Activated CD4-positive, alpha-beta T cell treated with anti-CD3 and anti-CD28 coated beads for 36 hours (primary cell): Measurements from ENCODE around the gene RINT1. TPM values are rescaled to one million over a fixed set of nuclear protein-coding genes. Genes with fewer than 3 reads are reported as not detected.

Source experiments
- ATAC-seq: fragments of 200-7000 bp; cut with Tn5 transposase; one replicate; pipeline ENCODE4 v1.10.0; 2021; ENCODE audit warnings: mild to moderate bottlenecking, moderate library complexity
- CTCF ChIA-PET: fragments of 350-600 bp; sonication (Branson Sonifier 250); formaldehyde crosslinking; loops from one replicate; lab custom pipeline; 2021; ENCODE audit warnings: antibody characterized with exemption; lab: Charles Lee
- POLR2A ChIA-PET: fragments of 350-600 bp; sonication (Branson Sonifier 250); formaldehyde crosslinking; loops from one replicate; lab custom pipeline; 2021; ENCODE audit warnings: antibody characterized with exemption, inconsistent platforms; lab: Charles Lee
- DNase-seq: peaks from one replicate; pipeline ENCODE4 v3.0.0-alpha.2; 2020
- H3K27ac Mint-ChIP-seq: one replicate; pipeline ENCODE4 v1.8.0; 2021; ENCODE audit warnings: mixed read lengths
- H3K27me3 Mint-ChIP-seq: one replicate; pipeline ENCODE4 v1.8.0; 2021; ENCODE audit warnings: mixed read lengths
- H3K36me3 Mint-ChIP-seq: one replicate; pipeline ENCODE4 v1.8.0; 2021; ENCODE audit warnings: low read depth, mixed read lengths
- H3K4me1 Mint-ChIP-seq: one replicate; pipeline ENCODE4 v1.8.0; 2021; ENCODE audit warnings: mixed read lengths
- H3K4me3 Mint-ChIP-seq: one replicate; pipeline ENCODE4 v1.8.0; 2021; ENCODE audit warnings: mild to moderate bottlenecking, moderate library complexity, mixed read lengths
- H3K9me3 Mint-ChIP-seq: one replicate; pipeline ENCODE4 v1.8.0; 2021; ENCODE audit warnings: low read depth, mixed read lengths
- intact Hi-C, 2 experiments: fragments of 100-400 bp; cut with DNase I in 1 of 2; cut with micrococcal nuclease in 1 of 2; formaldehyde crosslinking; loops; one replicate each; pipeline versions ENCODE4 v1.14.2 to v1.15.1; 2022 to 2024; cut with DNase I, micrococcal nuclease
- total RNA-seq, 2 experiments: library from RNA; stranded (reverse); gene quantifications; one replicate each; pipeline ENCODE4 v1.2.3, GENCODE V29; 2021

RINT1 gene
- total RNA-seq, 2 experiments from 2014 or later, result 21.2 to 26.2 TPM

- intact Hi-C loops, result loop anchor here in 1 of 2 experiments (10.0 kb wide), 1 partner anchor 456 kb away; no protein-coding TSS in a partner anchor
- H3K9me3 Mint-ChIP-seq, result peaks cover 6% of the 10 kb centered on the region
- DNase-seq, result peak; percentile 83
- peaks cover 6% of the 10 kb centered on the region for H3K4me1 Mint-ChIP-seq
- no peak within 1 kb of the TSS for H3K27ac Mint-ChIP-seq
- CTCF ChIA-PET, result interaction anchor here (0.6 to 0.7 kb wide), 3 partner anchors 23 to 1410 kb away, joined by 3 read pairs; no protein-coding TSS in a partner anchor
- peak; percentile 95 for ATAC-seq
- H3K36me3 Mint-ChIP-seq, result no peaks in the 10 kb centered on the region
- H3K4me3 Mint-ChIP-seq, result peak within 1 kb of the TSS; percentile 65
- peaks cover 14% of the 10 kb centered on the region for H3K27me3 Mint-ChIP-seq
- POLR2A ChIA-PET, result interaction anchor here (0.7 kb wide), 1 partner anchor 577 kb away, joined by 3 read pairs; no protein-coding TSS in a partner anchor
Observed at GRCh38 chr7:105581066-105581811, 49.2 kb downstream of the RINT1 start, which contains the start of gene EFCAB10. Gene EFCAB10 (minus strand): TSS chr7:105581493. CDS start chr7:105581463, 30 bp downstream.

GRCh38 chr7:105583061-105583460 lies 51.1 kb downstream of the RINT1 start:
- CTCF ChIA-PET, result interaction anchor here (0.8 kb wide), 1 partner anchor 427 kb away, joined by 3 read pairs; no protein-coding TSS in a partner anchor
- Mint-ChIP-seq H3K27me3 (peaks cover 14% of the 10 kb centered on the region), H3K4me1 (peaks cover 7% of the 10 kb centered on the region), H3K9me3 (peaks cover 6% of the 10 kb centered on the region), H3K4me3 (no peak overlapping the region), H3K36me3 (no peaks in the 10 kb centered on the region), H3K27ac (no peak overlapping the region)
- intact Hi-C loops, result loop anchor here in 1 of 2 experiments (10.0 kb wide), 1 partner anchor 458 kb away; no protein-coding TSS in a partner anchor
- ATAC-seq (no peak), DNase-seq (no peak)
- POLR2A ChIA-PET, result no interaction called here

DNA sequence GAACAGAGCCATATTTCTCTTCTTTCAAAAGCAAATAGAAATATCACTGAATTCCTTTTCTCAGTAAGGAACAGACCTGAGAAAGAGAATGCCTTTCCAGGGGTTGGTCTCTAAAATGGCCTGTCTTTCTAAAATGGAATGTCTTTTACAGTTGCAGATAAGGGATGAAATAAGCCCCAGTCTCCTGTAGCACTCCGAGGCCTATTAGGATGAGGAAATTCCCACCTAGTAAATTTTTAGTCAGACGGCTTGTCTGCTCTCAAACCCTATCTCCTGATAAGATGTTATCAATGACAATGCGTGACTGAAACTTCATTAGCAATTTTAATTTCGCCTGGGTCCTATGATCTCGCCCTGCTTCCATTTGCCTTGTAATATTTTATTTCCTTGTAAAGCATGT lies 52.2 kb downstream of the RINT1 start:
- ATAC-seq, result no peak
- POLR2A ChIA-PET, result no interaction called here
- Mint-ChIP-seq H3K4me3 (no peak overlapping the region), H3K36me3 (no peaks in the 10 kb centered on the region), H3K27me3 (peaks cover 14% of the 10 kb centered on the region), H3K9me3 (peaks cover 6% of the 10 kb centered on the region), H3K27ac (no peak overlapping the region), H3K4me1 (peaks cover 11% of the 10 kb centered on the region)
- no peak for DNase-seq
- intact Hi-C loops, result loop anchor here in 1 of 2 experiments (10.0 kb wide), 1 partner anchor 459 kb away; no protein-coding TSS in a partner anchor
- CTCF ChIA-PET, result interaction anchor here (0.6 kb wide), 1 partner anchor 263 kb away, joined by 3 read pairs; no protein-coding TSS in a partner anchor

- CTCF ChIA-PET, result interaction anchor here (0.9 kb wide), 1 partner anchor 9 kb away, joined by 3 read pairs; no protein-coding TSS in a partner anchor
- Mint-ChIP-seq H3K27ac (no peak overlapping the region), H3K4me1 (peaks cover 13% of the 10 kb centered on the region), H3K36me3 (no peaks in the 10 kb centered on the region), H3K9me3 (peaks cover 6% of the 10 kb centered on the region), H3K27me3 (peaks cover 14% of the 10 kb centered on the region), H3K4me3 (no peak overlapping the region)
- intact Hi-C loops, result loop anchor here (5.0 to 10.0 kb wide), 3 partner anchors 74 to 664 kb away; no protein-coding TSS in a partner anchor
- ATAC-seq (no peak), DNase-seq (no peak)
- POLR2A ChIA-PET, result no interaction called here
Observed at GRCh38 chr7:105585850-105586500, 54.0 kb downstream of the RINT1 start.

GRCh38 chr7:105587909-105588635 lies 56.1 kb downstream of the RINT1 start:
- peaks cover 8% of the 10 kb centered on the region for H3K4me1 Mint-ChIP-seq

GRCh38 chr7:105589356-105590077 lies 57.5 kb downstream of the RINT1 start:
- peaks cover 8% of the 10 kb centered on the region for H3K4me1 Mint-ChIP-seq
- no peak overlapping the region for H3K4me3 Mint-ChIP-seq
- ATAC-seq (peak; percentile 98), DNase-seq (peak; percentile 77)
- no peaks in the 10 kb centered on the region for H3K27me3 Mint-ChIP-seq
- H3K36me3 Mint-ChIP-seq, result no peaks in the 10 kb centered on the region
- ChIA-PET CTCF (interaction anchor here (0.5 to 1.3 kb wide), 15 partner anchors 10 to 707 kb away, joined by 3 to 7 read pairs (median 3); partner anchors contain the start of gene RINT1), POLR2A (no interaction called here)
- no peak overlapping the region for H3K27ac Mint-ChIP-seq
- peaks cover 3% of the 10 kb centered on the region for H3K9me3 Mint-ChIP-seq
- intact Hi-C loops, result loop anchor here (1.0 to 10.0 kb wide), 6 partner anchors 77 to 706 kb away; no protein-coding TSS in a partner anchor

More at GRCh38 chr7:105587909-105588635, 56.1 kb downstream of the RINT1 start:
- intact Hi-C loops, result loop anchor here (2.0 to 10.0 kb wide), 4 partner anchors 76 to 666 kb away; no protein-coding TSS in a partner anchor
- CTCF ChIA-PET, result interaction anchor here (0.5 to 1.2 kb wide), 4 partner anchors 11 to 705 kb away, joined by 3 to 5 read pairs (median 3); no protein-coding TSS in a partner anchor
- POLR2A ChIA-PET, result no interaction called here
- no peak overlapping the region for H3K27ac Mint-ChIP-seq
- H3K4me3 Mint-ChIP-seq, result no peak overlapping the region
- H3K27me3 Mint-ChIP-seq, result no peaks in the 10 kb centered on the region
- DNase-seq, result peak; percentile 14
- H3K36me3 Mint-ChIP-seq, result no peaks in the 10 kb centered on the region
- peaks cover 6% of the 10 kb centered on the region for H3K9me3 Mint-ChIP-seq
- ATAC-seq, result peak; percentile 27

GRCh38 chr7:105590793-105591192 lies 58.8 kb downstream of the RINT1 start:
- no peak for DNase-seq
- Mint-ChIP-seq H3K27ac (no peak overlapping the region), H3K27me3 (no peaks in the 10 kb centered on the region), H3K9me3 (no peaks in the 10 kb centered on the region), H3K4me3 (no peak overlapping the region), H3K36me3 (no peaks in the 10 kb centered on the region), H3K4me1 (peaks cover 8% of the 10 kb centered on the region)
- intact Hi-C loops, result no loop called here
- POLR2A ChIA-PET, result no interaction called here
- CTCF ChIA-PET, result interaction anchor here (0.9 to 1.6 kb wide), 3 partner anchors 14 to 438 kb away, joined by 3 to 4 read pairs (median 3); no protein-coding TSS in a partner anchor
- ATAC-seq, result no peak

GRCh38 chr7:105591522-105591921 lies 59.5 kb downstream of the RINT1 start:
- H3K9me3 Mint-ChIP-seq, result no peaks in the 10 kb centered on the region
- H3K27ac Mint-ChIP-seq, result no peak overlapping the region
- intact Hi-C loops, result no loop called here
- ATAC-seq (no peak), DNase-seq (no peak)
- ChIA-PET CTCF (interaction anchor here (0.9 to 1.6 kb wide), 3 partner anchors 15 to 439 kb away, joined by 3 to 4 read pairs (median 3); no protein-coding TSS in a partner anchor), POLR2A (interaction anchor here (0.6 kb wide), 1 partner anchor 282 kb away, joined by 3 read pairs; no protein-coding TSS in a partner anchor)
- no peak overlapping the region for H3K4me3 Mint-ChIP-seq
- H3K36me3 Mint-ChIP-seq, result no peaks in the 10 kb centered on the region
- H3K27me3 Mint-ChIP-seq, result no peaks in the 10 kb centered on the region
- peaks cover 8% of the 10 kb centered on the region for H3K4me1 Mint-ChIP-seq

- intact Hi-C loops, result no loop called here
- DNase-seq, result no peak
- Mint-ChIP-seq H3K9me3 (no peaks in the 10 kb centered on the region), H3K4me1 (peaks cover 3% of the 10 kb centered on the region), H3K4me3 (no peak overlapping the region), H3K27me3 (peaks cover 2% of the 10 kb centered on the region), H3K27ac (no peak overlapping the region), H3K36me3 (no peaks in the 10 kb centered on the region)
- ChIA-PET CTCF (no interaction called here), POLR2A (interaction anchor here (0.6 kb wide), 1 partner anchor 1402 kb away, joined by 10 read pairs; no protein-coding TSS in a partner anchor)
- no peak for ATAC-seq
Observed at GRCh38 chr7:105594034-105594433, 62.0 kb downstream of the RINT1 start.

GRCh38 chr7:105596866-105597265 lies 64.9 kb downstream of the RINT1 start:
- H3K27me3 Mint-ChIP-seq, result peaks cover 2% of the 10 kb centered on the region
- H3K4me3 Mint-ChIP-seq, result no peak overlapping the region
- intact Hi-C loops, result no loop called here
- no peaks in the 10 kb centered on the region for H3K36me3 Mint-ChIP-seq
- ATAC-seq, result no peak
- POLR2A ChIA-PET, result no interaction called here
- no peak for DNase-seq
- CTCF ChIA-PET, result no interaction called here
- no peak overlapping the region for H3K27ac Mint-ChIP-seq
- no peaks in the 10 kb centered on the region for H3K9me3 Mint-ChIP-seq
- no peaks in the 10 kb centered on the region for H3K4me1 Mint-ChIP-seq
